Measurements from ENCODE around the gene P2RY2. TPM values are rescaled to one million over a fixed set of nuclear protein-coding genes. Genes with fewer than 3 reads are reported as not detected.

P2RY2 gene
- total and polyA plus RNA-seq, 9 of the 15 experiments (the other 6 are each of a cell fraction or from before 2014, with no cell fraction given): not detected

DNA sequence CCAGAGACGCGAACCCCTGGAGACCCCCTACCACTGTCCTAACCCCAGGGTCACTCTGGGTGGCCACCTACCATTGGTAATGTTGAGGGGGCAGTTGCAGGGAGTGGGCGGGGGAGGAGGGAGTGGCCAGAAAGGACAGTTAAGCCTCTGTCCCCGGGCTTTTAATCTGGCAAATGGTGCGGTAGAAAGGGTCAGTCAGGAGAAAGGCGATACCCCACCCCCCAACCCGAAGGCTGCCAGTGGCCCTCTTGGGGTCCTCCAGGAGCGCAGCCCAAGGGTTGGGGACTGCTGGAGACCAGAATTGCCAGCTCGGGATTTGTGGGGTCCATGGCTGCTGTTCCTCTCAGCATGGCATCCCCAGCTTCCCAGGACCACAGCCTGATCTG is 742 bp downstream of the P2RY2 start:
- Histone ChIP-seq H3K27me3 (ENCODE audit: control insufficient read depth in 2 of 2, insufficient read depth in 2 of 2, low read length in 2 of 2) (peaks cover 0 to 12% of the 10 kb centered on the region in 2 experiments; a peak in 1 of 5 replicates), H3K79me2 (ENCODE audit: control insufficient read depth, insufficient read depth, low read length) (no peaks in the 10 kb centered on the region), H3K9me1 (ENCODE audit: control insufficient read depth, insufficient read depth, low read length) (no peaks in the 10 kb centered on the region), H3K4me2 (ENCODE audit: insufficient read depth, low read length) (no peak overlapping the region), H3K4me1 (replicated peaks in 1 of 2; ENCODE audit: control insufficient read depth in 2 of 2, insufficient read depth in 2 of 2, low read length in 2 of 2) (peaks cover 5 to 20% of the 10 kb centered on the region in 2 experiments; a peak in 4 of 5 replicates), H3K4me3 (no peak overlapping the region), H3K27ac (ENCODE audit: extremely low read depth, low read depth, low read length) (no peak overlapping the region), H3K36me3 (ENCODE audit: control insufficient read depth, insufficient read depth, low read length) (no peaks in the 10 kb centered on the region), H2AFZ (ENCODE audit: low read depth, low read length) (no peak overlapping the region), H4K20me1 (replicated peaks; ENCODE audit: control insufficient read depth, insufficient read depth, low read length) (no peaks in the 10 kb centered on the region), H3K9ac (ENCODE audit: insufficient read depth in 1 of 2, low read depth in 2 of 2, low read length in 2 of 2) (no peak overlapping the region), H3K9me3 (replicated peaks; ENCODE audit: control insufficient read depth, insufficient read depth, low read depth, low read length) (no peaks in the 10 kb centered on the region)
- intact Hi-C loops (cut with micrococcal nuclease): no loop called here
- no TSS peak for BruUV-seq (replicated peaks)
- FAIRE-seq (no peak), ATAC-seq (no peak), DNase-seq (ENCODE audit: extremely low read depth in 1 of 4, low spot score in 3 of 4) (no peak)
- POLR2A ChIA-PET: interaction anchor here (0.9 kb wide), 1 partner anchor 10 kb away, joined by 3 read pairs; no protein-coding TSS in a partner anchor
- no peak for TF ChIP-seq NCOA6 (IDR thresholded peaks at IDR 0.05)
- TF ChIP-seq MAFF (IDR thresholded peaks at IDR 0.05; ENCODE audit: low read length): no peak
- TF ChIP-seq MEF2D (tag; conservative IDR thresholded peaks at IDR 0.05; ENCODE audit: low read depth): no peak
- TF ChIP-seq KDM5B (IDR thresholded peaks at IDR 0.05; ENCODE audit: insufficient replicate concordance, low read depth, low read length): no peak
- TF ChIP-seq MGA (IDR thresholded peaks at IDR 0.05): no peak
- no peak for TF ChIP-seq WHSC1 (IDR thresholded peaks at IDR 0.05; ENCODE audit: low read length)
- TF ChIP-seq CBFA2T2 (conservative IDR thresholded peaks at IDR 0.05): no peak
- no peak for TF ChIP-seq PRMT5 (CRISPR knock-in tag; IDR thresholded peaks at IDR 0.05)
- TF ChIP-seq ZNF445 (CRISPR knock-in tag; IDR thresholded peaks at IDR 0.05; ENCODE audit: low read depth): no peak
- CTCF ChIA-PET (ENCODE audit: low intra/inter-chr PET ratio): no interaction called here
- in situ Hi-C loops (cut with MboI): no loop called here
- 15% methylated on average over 7 of the region's 9 CpGs for WGBS (ENCODE audit: insufficient coverage, low coverage, missing lambda C conversion rate)

Data from K562 (cell line).